ACC112 (cell line): ENCODE measurements around the gene TNRC6C.
"Not testable (repeated sequence)": the region's sequence is repeated elsewhere in the genome, so short reads cannot be mapped to it uniquely, and the experiment has no call there.

Experiments used
- H2AFZ ChIP-seq: fragments of 200-600 bp; sonication (generic); one replicate; pipeline ENCODE4 v1.6.0; 2017; ENCODE audit warnings: antibody characterized with exemption, low read length; ENCODE audit not compliant: unreplicated experiment
- H3K27ac ChIP-seq: fragments of 200-600 bp; sonication (generic); 2 replicates; pipeline ENCODE4 v1.5.1; 2014; ENCODE audit warnings: low read depth, mild to moderate bottlenecking, antibody characterized with exemption, low read length, moderate library complexity
- H3K27me3 ChIP-seq: fragments of 200-600 bp; sonication (generic); 2 replicates; pipeline ENCODE4 v1.6.1; 2014; ENCODE audit warnings: mild to moderate bottlenecking, antibody characterized with exemption, low read length, moderate library complexity, mixed read lengths; ENCODE audit not compliant: insufficient read depth
- H3K36me3 ChIP-seq: fragments of 200-600 bp; sonication (generic); 2 replicates; pipeline ENCODE4 v1.6.1; 2016; ENCODE audit warnings: mild to moderate bottlenecking, antibody characterized with exemption, low read length, moderate library complexity, mixed read lengths; ENCODE audit not compliant: insufficient read depth
- H3K4me1 ChIP-seq: fragments of 200-600 bp; sonication (generic); one replicate; pipeline ENCODE4 v1.6.1; 2016; ENCODE audit warnings: low read length, mixed read lengths; ENCODE audit not compliant: insufficient read depth, unreplicated experiment, control insufficient read depth
- H3K4me3 ChIP-seq: fragments of 200-600 bp; sonication (generic); 2 replicates; pipeline ENCODE4 v1.5.1; 2014; ENCODE audit warnings: mild to moderate bottlenecking, low read depth, low read length
- H3K79me2 ChIP-seq: fragments of 200-600 bp; sonication (generic); one replicate; pipeline ENCODE4 v1.6.0; 2016; ENCODE audit warnings: low read length; ENCODE audit not compliant: control insufficient read depth, unreplicated experiment, insufficient read depth

Gene TNRC6C

GRCh38 chr17:77966476-77966875, 8.0 kb downstream of the TNRC6C start:
- Histone ChIP-seq H3K4me1 (no peaks in the 10 kb centered on the region), H3K79me2 (peaks cover 1% of the 10 kb centered on the region), H2AFZ (no peak overlapping the region), H3K36me3 (no peaks in the 10 kb centered on the region), H3K27me3 (no peaks in the 10 kb centered on the region), H3K27ac (no peak overlapping the region), H3K4me3 (no peak overlapping the region)

- Histone ChIP-seq H3K79me2 (no peaks in the 10 kb centered on the region), H3K36me3 (no peaks in the 10 kb centered on the region), H2AFZ (no peak overlapping the region), H3K4me1 (no peaks in the 10 kb centered on the region), H3K27me3 (no peaks in the 10 kb centered on the region), H3K4me3 (no peak overlapping the region), H3K27ac (no peak overlapping the region)
Observed at GRCh38 chr17:77968788-77969187, 10.3 kb downstream of the TNRC6C start.

GRCh38 chr17:77972271-77972670, 13.8 kb downstream of the TNRC6C start:
- H3K79me2 ChIP-seq, H2AFZ ChIP-seq, H3K4me1 ChIP-seq, H3K36me3 ChIP-seq, H3K27me3 ChIP-seq, H3K27ac ChIP-seq, H3K4me3 ChIP-seq: not testable (repeated sequence)

- no peaks in the 10 kb centered on the region for H3K79me2 ChIP-seq
- H3K27me3 ChIP-seq, result 0 out of 2 replicates have a peak, but pooled peaks cover 4% of the 10 kb centered on the region
- H3K4me1 ChIP-seq, result no peaks in the 10 kb centered on the region
- H3K4me3 ChIP-seq, result no peak overlapping the region
- no peak overlapping the region for H2AFZ ChIP-seq
- H3K27ac ChIP-seq, result no peak overlapping the region
- no peaks in the 10 kb centered on the region for H3K36me3 ChIP-seq
Observed at GRCh38 chr17:77973953-77974352, 15.4 kb downstream of the TNRC6C start.

- H2AFZ ChIP-seq, result no peak overlapping the region
- H3K27ac ChIP-seq, result no peak overlapping the region
- H3K79me2 ChIP-seq, result no peaks in the 10 kb centered on the region
- no peaks in the 10 kb centered on the region for H3K4me1 ChIP-seq
- 0 out of 2 replicates have a peak, but pooled peaks cover 4% of the 10 kb centered on the region for H3K27me3 ChIP-seq
- no peak overlapping the region for H3K4me3 ChIP-seq
- H3K36me3 ChIP-seq, result no peaks in the 10 kb centered on the region
Observed at GRCh38 chr17:77974396-77974795, 15.9 kb downstream of the TNRC6C start.

- H3K27ac ChIP-seq, H2AFZ ChIP-seq, H3K79me2 ChIP-seq, H3K27me3 ChIP-seq, H3K36me3 ChIP-seq, H3K4me3 ChIP-seq, H3K4me1 ChIP-seq: not testable (repeated sequence)
Observed at GRCh38 chr17:77982430-77982829, 23.9 kb downstream of the TNRC6C start.

- H3K4me3 ChIP-seq, result no peak overlapping the region
- no peaks in the 10 kb centered on the region for H3K79me2 ChIP-seq
- H3K27ac ChIP-seq, result no peak overlapping the region
- no peaks in the 10 kb centered on the region for H3K27me3 ChIP-seq
- H2AFZ ChIP-seq, result no peak overlapping the region
- H3K36me3 ChIP-seq, result no peaks in the 10 kb centered on the region
- no peaks in the 10 kb centered on the region for H3K4me1 ChIP-seq
Observed at GRCh38 chr17:77990301-77990700, 31.8 kb downstream of the TNRC6C start.

- not testable (repeated sequence) for H3K27ac ChIP-seq, H3K4me1 ChIP-seq, H2AFZ ChIP-seq, H3K4me3 ChIP-seq, H3K79me2 ChIP-seq, H3K36me3 ChIP-seq, H3K27me3 ChIP-seq
Observed at GRCh38 chr17:77993735-77994134, 35.2 kb downstream of the TNRC6C start.

- Histone ChIP-seq H3K79me2 (peaks cover 3% of the 10 kb centered on the region), H3K36me3 (no peaks in the 10 kb centered on the region), H3K27me3 (no peaks in the 10 kb centered on the region), H3K4me1 (peaks cover 11% of the 10 kb centered on the region), H3K27ac (no peak overlapping the region), H3K4me3 (no peak overlapping the region), H2AFZ (no peak overlapping the region)
Observed at GRCh38 chr17:77995146-77995852, 36.8 kb downstream of the TNRC6C start.

- Histone ChIP-seq H3K79me2 (peaks cover 3% of the 10 kb centered on the region), H3K4me3 (no peak overlapping the region), H3K27me3 (no peaks in the 10 kb centered on the region)
Observed at GRCh38 chr17:77996256-77996655, 37.8 kb downstream of the TNRC6C start.

GRCh38 chr17:77999413-78000173, 41.1 kb downstream of the TNRC6C start:
- Histone ChIP-seq H3K4me3 (peak overlapping the region; percentile 1; the same call in 1 of the 2 replicates), H3K36me3 (no peaks in the 10 kb centered on the region), H3K79me2 (peaks cover 3% of the 10 kb centered on the region), H3K4me1 (peaks cover 21% of the 10 kb centered on the region), H3K27me3 (no peaks in the 10 kb centered on the region), H2AFZ (no peak overlapping the region), H3K27ac (peak overlapping the region; percentile 37)

More at GRCh38 chr17:77996256-77996655, 37.8 kb downstream of the TNRC6C start:
- Histone ChIP-seq H3K27ac (no peak overlapping the region), H3K36me3 (no peaks in the 10 kb centered on the region), H3K4me1 (peaks cover 19% of the 10 kb centered on the region), H2AFZ (no peak overlapping the region)
